ENCODE measurements around the gene WNT2. TPM values are rescaled to one million over a fixed set of nuclear protein-coding genes. Genes with fewer than 3 reads are reported as not detected.
A peak's percentile ranks its signal among the peaks of the same experiment; 100 is the strongest.

WNT2 gene
- total and polyA plus RNA-seq, 10 of the 15 experiments (the other 5 are each of a cell fraction or from before 2014, with no cell fraction given): 0.07 to 0.34 (median 0.19) TPM

- TF ChIP-seq PRDM15 (CRISPR knock-in tag; IDR thresholded peaks at IDR 0.05) (no peak), IKZF2 (IDR thresholded peaks at IDR 0.05) (peak in 1 of 2 experiments; percentile 21; a peak in 2 of 4 replicates), ZNF217 (IDR thresholded peaks at IDR 0.05) (no peak), NBN (IDR thresholded peaks at IDR 0.05) (0 out of 2 replicates have a peak, but pooled peaks have one; percentile 39), CREM (IDR thresholded peaks at IDR 0.05; ENCODE audit: low read depth) (no peak), NR2C2 (IDR thresholded peaks at IDR 0.05; ENCODE audit: borderline replicate concordance, control insufficient read depth, insufficient read length, low read depth) (no peak), SRF (IDR thresholded peaks at IDR 0.05; ENCODE audit: low read depth in 2 of 2, low read length in 2 of 2) (no peak), WRNIP1 (IDR thresholded peaks at IDR 0.05; ENCODE audit: borderline replicate concordance, low read depth, low read length) (no peak), BACH1 (IDR thresholded peaks at IDR 0.05; ENCODE audit: borderline replicate concordance) (no peak), NFYB (IDR thresholded peaks at IDR 0.05; ENCODE audit: insufficient read depth, low read depth, low read length) (no peak), MLLT1 (IDR thresholded peaks at IDR 0.05) (no peak)
Measured at GRCh38 chr7:117364339-117365080, 41.7 kb upstream of the WNT2 start (continued).

Data from GM12878 (cell line).